BJ (cell line): ENCODE measurements around the gene SREBF2. TPM values are rescaled to one million over a fixed set of nuclear protein-coding genes. Genes with fewer than 3 reads are reported as not detected.
A peak's percentile ranks its signal among the peaks of the same experiment; 100 is the strongest.

ENCODE experiments used
- CTCF ChIA-PET: fragments of 350-600 bp; formaldehyde crosslinking; extraction: SDS; loops from one replicate; lab custom pipeline; 2021; ENCODE audit warnings: antibody characterized with exemption, inconsistent platforms; lab: Yijun Ruan, JAX
- POLR2A ChIA-PET: fragments of 300-600 bp; sonication (Branson Sonifier 250); formaldehyde crosslinking; extraction: SDS; loops from one replicate; lab custom pipeline; 2021; ENCODE audit warnings: antibody characterized with exemption; lab: Charles Lee
- DNase-seq: peaks from one replicate; pipeline ENCODE4 v3.0.0-alpha.2; 2011; ENCODE audit warnings: low read depth
- H3K27me3 ChIP-seq: 2 replicates; pipeline ENCODE4 v1.6.0; 2011; ENCODE audit warnings: low read length; ENCODE audit not compliant: control insufficient read depth, insufficient read depth
- H3K36me3 ChIP-seq: 2 replicates; pipeline ENCODE4 v1.5.1; 2011; ENCODE audit warnings: low read length; ENCODE audit not compliant: control insufficient read depth, insufficient read depth
- H3K4me3 ChIP-seq: 2 replicates; pipeline ENCODE4 v1.5.1; 2011; ENCODE audit warnings: low read depth, mild to moderate bottlenecking, control low read depth, low read length
- polyA plus RNA-seq: library from polyadenylated mRNA; depleted of rRNA; stranded (reverse); fragments of >200 nt; gene quantifications from 2 replicates; pipeline ENCODE4 v1.2.3, GENCODE V29; 2011
- TF ChIP-seq, protein P1 (sequence below): IDR thresholded peaks from 2 replicates; pipeline ENCODE4 v1.5.1; 2011; ENCODE audit warnings: low read depth, mild to moderate bottlenecking, control low read depth, inconsistent platforms, low read length, moderate library complexity; ENCODE audit not compliant: insufficient read depth

Gene SREBF2
- polyA plus RNA-seq, 1 experiment: 26.2 TPM

DNA sequence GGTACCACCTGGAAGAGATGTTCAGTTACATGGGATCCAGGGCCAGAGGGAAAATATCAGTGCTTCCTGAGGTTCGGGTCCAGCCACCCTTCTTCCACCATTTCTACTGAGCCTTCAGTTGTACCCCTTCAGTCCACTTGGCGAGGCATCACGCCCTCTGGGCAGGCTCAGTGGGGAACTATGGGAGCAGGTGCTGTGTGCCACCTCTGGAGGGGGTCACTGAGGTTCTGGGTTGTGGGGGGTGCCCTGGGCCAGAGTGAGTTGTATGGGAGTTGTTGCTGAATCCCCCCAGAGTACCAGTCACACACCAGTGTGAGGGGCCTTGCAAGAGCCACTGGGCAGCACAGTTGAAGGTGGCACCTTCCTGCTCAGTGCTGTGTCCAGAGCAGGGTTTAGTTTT, 2.7 kb upstream of the SREBF2 start:
- TF ChIP-seq, protein P1, sequence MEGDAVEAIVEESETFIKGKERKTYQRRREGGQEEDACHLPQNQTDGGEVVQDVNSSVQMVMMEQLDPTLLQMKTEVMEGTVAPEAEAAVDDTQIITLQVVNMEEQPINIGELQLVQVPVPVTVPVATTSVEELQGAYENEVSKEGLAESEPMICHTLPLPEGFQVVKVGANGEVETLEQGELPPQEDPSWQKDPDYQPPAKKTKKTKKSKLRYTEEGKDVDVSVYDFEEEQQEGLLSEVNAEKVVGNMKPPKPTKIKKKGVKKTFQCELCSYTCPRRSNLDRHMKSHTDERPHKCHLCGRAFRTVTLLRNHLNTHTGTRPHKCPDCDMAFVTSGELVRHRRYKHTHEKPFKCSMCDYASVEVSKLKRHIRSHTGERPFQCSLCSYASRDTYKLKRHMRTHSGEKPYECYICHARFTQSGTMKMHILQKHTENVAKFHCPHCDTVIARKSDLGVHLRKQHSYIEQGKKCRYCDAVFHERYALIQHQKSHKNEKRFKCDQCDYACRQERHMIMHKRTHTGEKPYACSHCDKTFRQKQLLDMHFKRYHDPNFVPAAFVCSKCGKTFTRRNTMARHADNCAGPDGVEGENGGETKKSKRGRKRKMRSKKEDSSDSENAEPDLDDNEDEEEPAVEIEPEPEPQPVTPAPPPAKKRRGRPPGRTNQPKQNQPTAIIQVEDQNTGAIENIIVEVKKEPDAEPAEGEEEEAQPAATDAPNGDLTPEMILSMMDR: no peak
- no peaks in the 10 kb centered on the region for H3K27me3 ChIP-seq
- H3K36me3 ChIP-seq: no peaks in the 10 kb centered on the region
- no peak overlapping the region for H3K4me3 ChIP-seq
- CTCF ChIA-PET: no interaction called here
- POLR2A ChIA-PET: no interaction called here
- no peak for DNase-seq

DNA sequence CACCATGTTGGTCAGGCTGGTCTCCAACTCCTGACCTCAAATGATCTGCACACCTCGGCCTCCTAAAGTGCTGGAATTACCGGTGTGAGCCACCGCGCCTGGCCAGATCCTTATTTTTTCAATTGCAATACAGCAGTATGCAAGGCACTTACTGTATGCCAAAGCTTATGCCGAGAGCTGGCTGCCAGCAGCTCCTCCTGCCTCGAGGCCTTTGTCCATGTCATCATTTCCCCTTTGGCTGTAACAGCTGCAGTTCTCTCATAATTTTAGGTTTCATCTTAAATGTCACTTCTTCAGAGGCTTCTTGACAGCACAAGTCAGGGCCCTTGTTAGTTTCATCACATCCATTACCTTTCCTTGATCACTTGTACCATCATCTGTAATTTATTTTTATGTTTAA, 1.5 kb upstream of the SREBF2 start:
- no peak for DNase-seq
- POLR2A ChIA-PET: no interaction called here

DNA sequence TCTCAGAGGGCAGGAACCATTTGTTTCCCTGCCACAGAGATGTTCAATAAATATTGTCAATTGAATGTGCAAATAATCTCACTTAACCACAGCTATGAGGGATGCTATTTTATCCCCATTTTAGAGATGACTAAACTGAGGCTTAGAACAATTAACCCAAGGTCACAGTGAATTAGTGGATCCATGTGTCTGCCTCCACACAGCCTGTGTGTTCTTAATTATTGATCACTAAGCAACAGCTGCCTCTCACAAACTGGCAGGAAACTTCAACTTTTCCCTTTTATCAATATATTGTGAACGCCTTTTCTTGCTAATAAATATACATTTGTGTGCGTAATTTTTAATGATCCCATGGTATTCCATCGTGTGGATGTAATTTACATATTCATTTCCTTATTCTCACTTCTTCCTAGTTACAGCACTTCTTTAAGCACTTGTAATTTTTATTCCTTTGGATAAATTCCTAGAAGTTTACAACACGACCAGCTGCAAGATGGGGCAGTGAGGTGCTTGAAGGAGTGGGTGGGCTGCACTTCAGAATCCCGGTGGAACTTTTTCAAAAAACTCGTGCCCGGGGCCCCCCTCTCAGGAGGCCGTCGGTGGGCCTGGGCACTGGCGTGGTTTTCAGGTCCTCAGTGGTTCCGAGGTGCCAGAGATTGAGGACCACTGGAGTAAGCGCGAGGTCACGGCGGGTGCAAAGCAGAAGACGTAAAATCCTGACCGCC, 915 bp upstream of the SREBF2 start:
- Histone ChIP-seq H3K27me3 (no peaks in the 10 kb centered on the region), H3K4me3 (peak overlapping the region; percentile 99), H3K36me3 (peaks cover 5% of the 10 kb centered on the region)
- ChIA-PET POLR2A (interaction anchor here (0.7 kb wide), 2 partner anchors 105 to 1021 kb away, joined by 4 to 8 read pairs; no protein-coding TSS in a partner anchor), CTCF (interaction anchor here (0.7 to 2.7 kb wide), 8 partner anchors 19 to 242 kb away, joined by 3 to 16 read pairs (median 4); partner anchors contain the start of genes CENPM and PHETA2)
- TF ChIP-seq, protein P1: no peak
- no peak for DNase-seq

More for the DNA sequence above, 1.5 kb upstream of the SREBF2 start:
- CTCF ChIA-PET: interaction anchor here (0.7 to 2.7 kb wide), 5 partner anchors 18 to 242 kb away, joined by 3 to 16 read pairs (median 3); partner anchors contain the start of gene PHETA2
- Histone ChIP-seq H3K36me3 (peaks cover 2% of the 10 kb centered on the region; the same call in 1 of the 2 replicates), H3K27me3 (no peaks in the 10 kb centered on the region), H3K4me3 (no peak overlapping the region)
- TF ChIP-seq, protein P1: no peak

DNA sequence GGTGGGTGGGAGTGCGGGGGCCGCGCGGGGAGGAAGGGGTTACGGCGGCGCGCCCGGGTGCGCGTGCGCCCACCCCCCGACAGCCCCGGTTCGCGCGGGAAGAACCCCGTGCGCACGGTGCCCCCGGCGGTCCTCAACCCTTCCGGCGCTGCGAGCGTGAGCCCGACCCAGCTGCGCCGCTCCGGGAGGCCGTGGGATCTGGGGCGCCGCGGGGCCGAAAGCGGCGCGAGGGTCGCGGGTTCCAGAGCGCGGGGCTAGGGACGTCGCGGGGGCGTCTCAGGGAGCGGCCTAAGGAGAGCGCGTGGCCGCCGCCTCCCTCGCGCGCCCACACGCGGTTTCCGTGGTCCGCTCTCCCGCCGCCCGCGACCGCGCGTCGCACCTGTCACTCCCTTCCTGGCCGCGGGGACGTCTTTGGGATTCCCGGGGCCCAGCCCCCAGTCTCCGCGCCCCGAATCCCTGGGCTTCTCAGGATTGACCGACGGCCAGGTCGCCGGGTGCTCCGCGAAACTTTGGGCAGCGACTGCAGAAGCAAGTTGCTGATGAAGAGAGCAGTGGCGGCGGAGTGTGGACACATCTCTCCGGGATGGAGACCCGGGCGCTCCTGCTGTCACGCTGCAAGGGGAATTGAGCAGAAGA, 582 bp downstream of the SREBF2 start:
- TF ChIP-seq, protein P1: no peak
- H3K36me3 ChIP-seq: peaks cover 5% of the 10 kb centered on the region
- POLR2A ChIA-PET: no interaction called here
- CTCF ChIA-PET: interaction anchor here (1.0 to 2.7 kb wide), 7 partner anchors 24 to 136 kb away, joined by 3 to 16 read pairs (median 4); partner anchors contain the start of gene CENPM
- H3K4me3 ChIP-seq: peak overlapping the region; percentile 99
- no peaks in the 10 kb centered on the region for H3K27me3 ChIP-seq
- DNase-seq: no peak
